Stimulated activated CD4-positive, alpha-beta T cell treated with anti-CD3 and anti-CD28 coated beads, Interleukin-1b, Interleukin-23, amount 100 ng/mL, for 1 hour (primary cell): Measurements from ENCODE around the gene CAND2.

Source experiments
- DNase-seq, 2 donors: peaks; one replicate each; pipeline ENCODE4 v3.0.0-alpha.2; 2020; ENCODE audit warnings: low read depth in 2 of 2

CAND2 gene

DNA sequence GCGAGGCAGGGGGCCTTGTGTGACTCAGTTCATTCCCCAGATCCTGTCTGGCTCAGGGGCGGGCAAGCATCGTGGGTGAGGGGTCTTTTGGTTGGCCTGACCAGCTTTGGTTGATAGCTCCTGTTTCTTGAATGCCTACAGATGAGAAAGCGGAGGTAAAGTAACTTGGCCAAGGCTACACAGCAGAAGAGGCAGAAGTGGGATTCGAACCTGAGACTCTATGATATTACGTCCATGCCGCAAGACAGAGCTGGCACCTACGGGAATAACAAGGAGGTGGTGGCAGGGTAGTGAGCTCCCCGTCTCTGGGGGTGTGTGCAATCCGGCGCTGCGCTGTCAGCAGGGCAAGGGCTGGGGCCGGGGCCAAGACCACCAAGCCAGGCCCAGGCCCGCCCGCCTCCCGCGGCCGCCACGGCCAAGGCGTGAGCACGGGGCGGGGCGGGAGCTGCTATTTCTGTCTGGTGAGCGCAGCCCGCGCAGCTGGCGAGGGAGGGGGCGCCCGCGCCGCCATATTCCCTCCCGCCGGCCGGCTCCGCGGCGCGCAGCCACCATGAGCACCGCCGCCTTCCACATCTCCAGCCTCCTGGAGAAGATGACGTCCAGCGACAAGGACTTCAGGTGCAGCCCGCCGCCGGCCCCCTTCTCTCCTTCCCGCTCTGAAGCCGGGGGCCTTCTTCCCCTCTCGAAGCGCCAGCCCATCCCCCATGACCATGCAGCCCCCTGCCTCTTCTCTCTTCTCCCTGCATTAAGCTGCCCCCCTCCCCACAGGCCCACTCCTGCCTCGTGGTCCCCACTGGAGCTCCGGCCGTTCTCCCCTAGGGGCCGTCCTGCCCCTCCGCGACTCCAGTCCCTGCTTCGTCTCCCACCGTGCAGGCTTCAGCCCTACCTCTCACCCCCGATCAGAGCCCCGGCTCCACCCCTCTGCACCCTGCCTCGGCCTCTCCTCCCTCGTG lies at the start of gene CAND2:
CAND2 (plus strand) TSS at position 510 of the 953 bp plus-strand sequence; CDS start at position 551, 41 bp downstream.
- DNase-seq: no peak

DNA sequence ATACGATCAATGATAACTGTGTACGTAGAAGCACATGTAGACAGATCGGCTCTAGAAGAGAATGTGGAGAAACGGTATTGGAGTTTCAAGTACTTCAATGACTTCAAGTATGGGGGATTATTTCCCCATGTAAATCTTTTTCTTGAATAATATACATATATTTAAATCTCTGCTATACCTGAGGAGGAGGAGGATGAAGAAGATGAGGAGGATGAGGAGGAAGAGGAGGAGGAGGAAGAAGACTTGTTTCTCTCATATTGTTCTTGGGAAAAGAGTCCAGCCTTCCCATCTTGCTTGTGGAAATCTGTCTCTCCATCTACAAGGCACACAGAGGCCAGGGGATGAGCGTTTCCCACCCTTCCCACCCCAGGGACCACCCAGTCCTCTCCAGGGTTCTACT lies 48.0 kb upstream of the CAND2 start:
- no peak for DNase-seq

DNA sequence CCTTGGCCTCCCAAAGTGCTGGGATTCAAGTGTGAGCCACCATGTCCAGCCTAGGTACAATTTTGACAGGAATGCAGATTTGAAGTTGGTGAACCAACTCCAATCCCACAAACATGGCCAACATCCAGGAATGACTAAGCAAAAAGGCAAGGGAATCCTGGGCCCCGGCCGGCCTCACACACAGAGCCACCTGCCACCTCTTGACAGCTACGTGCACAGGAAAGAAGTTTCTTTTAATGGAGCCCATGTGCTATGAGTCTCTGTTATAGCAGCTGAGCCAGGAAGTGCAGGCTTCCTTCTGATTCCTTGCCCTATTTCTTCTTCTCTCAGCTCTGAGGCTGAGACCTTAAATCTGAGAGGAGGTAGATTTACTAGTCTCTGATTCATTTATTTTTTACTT lies 46.3 kb upstream of the CAND2 start:
- no peak for DNase-seq

DNA sequence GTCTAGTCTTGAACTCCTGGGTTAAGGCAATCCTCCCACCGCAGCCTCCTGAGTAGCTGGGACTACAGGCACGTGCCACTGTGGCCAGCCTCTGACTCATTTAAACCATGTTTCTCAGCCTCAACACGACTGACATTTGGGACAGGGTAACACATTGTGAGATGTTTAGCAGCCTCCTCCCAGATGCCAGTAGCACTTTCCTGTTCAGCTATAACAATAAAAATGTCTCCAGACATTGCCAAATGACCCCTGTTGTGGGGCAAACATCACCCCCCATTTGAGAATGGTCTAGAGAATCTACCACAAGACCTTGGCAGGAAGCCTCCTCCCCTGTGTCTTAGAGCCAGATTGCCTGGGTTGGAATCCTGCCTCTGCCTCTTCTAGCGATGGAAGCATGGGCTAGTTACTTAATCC lies 45.8 kb upstream of the CAND2 start:
- no peak for DNase-seq

DNA sequence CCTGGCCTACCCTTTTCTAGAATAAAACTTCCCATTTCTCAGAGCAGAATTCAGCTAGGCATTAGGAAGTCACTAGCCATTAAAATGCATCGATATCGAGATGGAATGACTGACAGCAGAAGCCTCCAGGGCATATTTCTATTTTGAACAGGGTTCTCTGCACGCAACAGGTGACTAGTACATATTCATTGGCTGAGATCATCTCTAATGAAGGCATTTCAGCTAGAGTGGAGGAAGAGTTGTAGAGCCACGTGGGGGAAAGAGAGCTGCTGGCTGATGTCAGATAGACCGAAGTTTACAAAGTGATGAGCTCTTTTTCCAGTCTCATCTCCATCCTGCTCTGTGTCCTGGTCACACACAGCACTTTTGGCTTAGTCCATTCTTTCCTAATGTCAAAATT lies 44.9 kb upstream of the CAND2 start:
- DNase-seq: no peak

DNA sequence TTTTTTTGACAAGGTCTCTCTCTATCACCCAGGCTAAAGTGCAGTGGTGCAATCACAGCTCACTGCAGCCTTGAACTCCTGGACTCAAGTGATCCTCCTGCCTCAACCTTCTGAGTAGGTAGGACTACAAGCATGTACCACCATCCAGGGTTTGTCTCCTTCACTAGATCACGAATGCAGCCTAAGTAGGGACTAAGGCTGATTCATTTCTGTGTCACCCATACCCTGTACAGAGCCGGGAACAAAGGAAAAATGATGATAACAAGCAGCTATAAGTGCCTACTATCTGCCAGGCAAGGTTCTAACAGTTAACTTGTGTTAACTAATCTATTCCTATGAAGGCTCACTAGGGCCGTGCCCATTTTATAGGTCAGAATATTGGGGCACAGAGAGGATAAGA lies 44.4 kb upstream of the CAND2 start:
- no peak for DNase-seq

DNA sequence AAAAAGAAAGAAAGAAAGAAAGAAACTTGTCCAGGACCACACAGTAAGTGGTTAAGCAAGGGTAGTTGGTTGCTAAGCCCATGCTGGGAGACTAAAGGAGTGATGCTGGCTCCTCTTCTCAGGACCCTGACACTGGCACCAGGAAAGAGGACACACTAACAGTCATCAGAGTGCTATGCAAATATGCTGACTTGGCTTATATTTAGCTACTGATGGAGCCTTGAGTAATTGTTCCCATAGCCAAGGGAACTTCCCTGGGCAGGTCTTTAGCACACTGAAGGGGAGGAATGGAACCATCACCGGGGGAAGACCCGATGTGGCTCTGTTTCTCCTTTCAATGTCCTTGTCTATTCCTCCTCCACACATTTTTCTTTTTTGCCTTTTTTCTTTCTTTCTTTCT lies 43.7 kb upstream of the CAND2 start:
- DNase-seq: no peak

DNA sequence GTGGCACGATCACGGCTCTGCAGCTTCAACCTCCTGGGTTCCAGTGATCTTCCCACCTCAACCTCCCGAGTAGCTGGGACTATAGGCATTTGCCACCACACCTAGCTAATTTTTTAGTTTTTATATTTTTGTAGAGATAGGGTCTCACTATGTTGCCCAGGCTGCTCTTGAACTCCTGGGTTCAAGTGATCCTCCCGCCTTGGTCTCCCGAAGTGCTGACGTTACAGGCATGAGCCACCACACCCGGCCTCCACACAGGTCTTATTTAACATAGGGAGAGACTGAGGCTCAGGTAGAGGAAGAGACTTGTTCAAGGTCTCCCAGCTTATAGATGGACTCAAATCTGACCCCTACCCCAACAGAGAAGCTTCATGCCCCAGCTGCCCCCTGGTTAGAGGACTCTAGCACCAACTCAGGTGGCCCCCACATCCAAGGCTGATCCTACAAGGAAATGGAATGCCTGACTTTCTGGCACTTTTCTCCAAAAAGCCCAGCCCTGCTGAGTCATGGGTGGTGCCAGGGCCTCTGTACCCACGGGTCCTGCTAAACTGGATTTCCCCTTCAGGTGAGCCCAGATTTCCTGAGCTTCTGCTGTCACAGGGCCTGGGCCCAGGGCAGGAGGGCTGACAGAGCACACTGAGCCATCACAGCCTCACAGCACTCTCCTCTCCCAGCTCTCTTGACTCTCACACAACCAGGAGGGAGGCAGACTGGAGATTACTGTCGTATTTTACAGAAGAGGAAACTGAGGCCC lies 43.0 kb upstream of the CAND2 start:
- no peak for DNase-seq

DNA sequence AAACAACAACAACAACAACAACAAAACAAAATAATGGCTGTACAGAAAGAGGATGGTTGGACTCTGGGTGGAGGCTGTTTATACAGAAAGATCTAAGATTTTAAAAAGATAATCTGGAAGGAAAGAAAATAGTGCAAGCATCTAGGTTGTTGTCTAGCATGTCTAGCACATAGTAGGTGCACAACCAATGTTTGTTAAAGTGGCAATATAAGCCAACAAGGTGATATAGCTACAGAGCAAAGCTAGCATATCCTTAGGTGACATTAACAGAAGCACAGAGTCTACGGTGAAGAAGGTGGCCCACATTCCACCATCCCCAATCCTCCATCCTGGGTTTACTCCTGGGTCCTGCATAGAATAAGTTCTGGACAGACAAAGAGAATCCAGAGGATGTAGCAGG lies 42.2 kb upstream of the CAND2 start:
- no peak for DNase-seq

DNA sequence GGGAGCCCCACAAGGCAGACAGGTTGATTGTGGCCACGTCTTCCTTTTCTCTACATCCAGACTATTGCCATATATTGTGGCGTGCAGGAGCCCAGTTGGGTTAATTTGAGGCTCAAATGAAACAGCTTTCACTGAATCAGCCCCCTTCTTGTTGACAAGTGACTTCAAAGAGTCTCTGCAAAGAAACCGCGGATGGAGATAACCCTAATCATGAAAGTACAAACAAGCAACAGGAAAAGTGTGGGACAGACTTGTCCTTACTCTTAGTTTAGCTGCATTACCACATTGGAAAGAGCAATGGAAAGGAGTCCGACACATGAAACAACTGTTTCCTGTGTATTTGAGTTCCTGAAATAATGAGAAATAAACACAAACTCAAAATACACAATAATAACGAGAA lies 40.7 kb upstream of the CAND2 start:
- DNase-seq: no peak

DNA sequence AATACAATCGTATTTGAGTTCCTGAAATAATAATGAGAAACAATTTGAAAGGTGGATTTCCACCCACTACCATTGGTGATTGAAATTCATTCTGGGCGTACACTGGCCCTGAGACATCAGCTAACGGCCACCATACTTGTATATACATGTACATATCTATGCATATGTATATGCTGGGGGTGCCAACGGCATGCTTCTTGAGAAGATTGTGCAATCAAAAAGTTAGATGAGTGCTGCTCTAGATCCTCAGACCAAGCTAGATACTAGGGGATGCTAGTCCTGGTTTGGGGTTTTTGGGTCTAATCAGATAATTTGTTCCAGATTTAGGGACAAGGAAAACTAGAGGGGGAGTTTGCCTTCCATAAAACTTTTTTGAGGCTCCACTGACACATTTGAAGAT lies 40.3 kb upstream of the CAND2 start:
- DNase-seq: no peak

DNA sequence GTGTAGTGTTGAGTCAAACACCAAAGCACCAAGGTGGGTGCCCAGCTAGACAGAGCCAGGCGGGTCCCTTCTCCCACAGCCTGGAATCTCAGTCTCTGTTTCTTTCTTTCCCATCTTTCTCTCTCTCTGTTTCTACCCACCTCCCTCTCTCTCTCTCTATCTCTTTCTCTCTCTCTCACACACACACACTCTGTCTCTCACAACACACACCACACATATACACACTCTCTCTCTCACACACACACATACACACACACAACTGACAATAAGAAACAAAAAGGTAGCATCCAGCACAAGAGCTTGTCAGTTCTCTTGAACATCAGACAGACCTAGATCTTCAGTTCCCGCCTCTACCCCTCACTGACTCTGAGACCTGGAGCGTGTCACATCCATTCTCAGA lies 39.8 kb upstream of the CAND2 start:
- DNase-seq: no peak

DNA sequence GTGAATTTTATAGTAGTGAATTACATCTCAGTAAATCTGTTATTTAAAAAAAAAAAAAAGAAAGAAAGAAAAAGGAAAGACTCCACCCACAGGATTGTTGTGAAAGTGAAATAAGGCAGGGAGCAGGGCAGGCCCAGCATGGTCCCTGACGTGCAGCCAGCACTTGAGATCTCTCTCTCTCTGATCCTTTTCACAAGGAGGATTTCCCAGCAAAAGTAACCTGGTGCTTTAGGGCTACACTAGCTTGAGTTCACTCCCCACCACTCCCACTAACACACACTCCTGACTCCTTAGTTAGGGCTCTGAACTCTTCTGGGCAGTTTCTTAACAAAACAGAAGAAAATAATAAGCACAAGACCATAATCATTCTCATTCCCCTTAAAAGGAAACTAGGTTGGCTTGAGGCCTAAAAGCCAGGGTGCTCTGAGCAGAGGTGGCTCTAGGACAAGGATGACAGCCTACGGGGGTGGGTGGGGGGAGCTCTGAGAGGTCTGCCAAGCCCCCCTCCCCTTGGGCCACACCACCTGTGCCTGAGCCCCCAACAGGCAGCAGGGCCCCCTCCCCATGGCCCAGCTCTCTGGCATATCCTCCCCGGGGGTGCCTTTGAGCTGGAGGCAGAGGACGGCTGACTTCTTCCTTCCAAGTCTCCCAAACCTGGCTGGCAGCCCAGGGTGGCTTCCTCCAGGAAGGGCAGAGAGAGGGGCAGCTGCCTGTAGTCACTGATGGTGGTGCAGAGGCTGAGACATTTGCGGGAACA lies 38.3 kb upstream of the CAND2 start:
- no peak for DNase-seq

DNA sequence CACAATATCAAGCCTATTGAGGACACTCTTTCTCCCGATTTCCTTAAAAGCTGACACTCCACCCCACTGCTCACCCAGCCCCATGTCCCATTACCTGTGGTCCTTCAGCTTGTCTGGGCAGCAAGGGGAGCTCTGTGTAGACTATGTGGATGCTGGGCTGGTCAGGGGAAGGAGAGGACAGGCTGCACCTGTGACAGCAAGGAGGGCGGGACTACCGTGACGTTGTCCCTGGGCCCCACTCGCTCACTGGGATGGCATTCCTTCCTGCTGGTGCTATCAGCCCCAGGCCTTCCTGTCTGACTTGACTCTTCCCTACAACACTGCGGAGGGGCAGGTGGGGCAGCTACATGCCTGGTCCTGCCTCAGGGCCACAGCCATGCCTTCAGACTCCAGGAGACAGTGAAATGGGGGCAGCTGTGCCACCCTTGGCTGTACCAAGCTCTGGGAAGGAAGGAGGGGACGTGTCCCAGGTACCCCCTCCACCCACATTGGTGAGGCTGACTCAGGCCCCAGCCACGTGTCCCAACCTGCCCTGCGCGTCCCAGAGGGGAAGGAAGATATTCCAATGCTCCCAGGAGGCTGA lies 37.3 kb upstream of the CAND2 start, which contains the start of gene TMEM40:
TMEM40 (minus strand) TSS at position 163 of the 583 bp plus-strand sequence. CDS start 9,427 bp downstream, outside the sequence.
- no peak for DNase-seq

DNA sequence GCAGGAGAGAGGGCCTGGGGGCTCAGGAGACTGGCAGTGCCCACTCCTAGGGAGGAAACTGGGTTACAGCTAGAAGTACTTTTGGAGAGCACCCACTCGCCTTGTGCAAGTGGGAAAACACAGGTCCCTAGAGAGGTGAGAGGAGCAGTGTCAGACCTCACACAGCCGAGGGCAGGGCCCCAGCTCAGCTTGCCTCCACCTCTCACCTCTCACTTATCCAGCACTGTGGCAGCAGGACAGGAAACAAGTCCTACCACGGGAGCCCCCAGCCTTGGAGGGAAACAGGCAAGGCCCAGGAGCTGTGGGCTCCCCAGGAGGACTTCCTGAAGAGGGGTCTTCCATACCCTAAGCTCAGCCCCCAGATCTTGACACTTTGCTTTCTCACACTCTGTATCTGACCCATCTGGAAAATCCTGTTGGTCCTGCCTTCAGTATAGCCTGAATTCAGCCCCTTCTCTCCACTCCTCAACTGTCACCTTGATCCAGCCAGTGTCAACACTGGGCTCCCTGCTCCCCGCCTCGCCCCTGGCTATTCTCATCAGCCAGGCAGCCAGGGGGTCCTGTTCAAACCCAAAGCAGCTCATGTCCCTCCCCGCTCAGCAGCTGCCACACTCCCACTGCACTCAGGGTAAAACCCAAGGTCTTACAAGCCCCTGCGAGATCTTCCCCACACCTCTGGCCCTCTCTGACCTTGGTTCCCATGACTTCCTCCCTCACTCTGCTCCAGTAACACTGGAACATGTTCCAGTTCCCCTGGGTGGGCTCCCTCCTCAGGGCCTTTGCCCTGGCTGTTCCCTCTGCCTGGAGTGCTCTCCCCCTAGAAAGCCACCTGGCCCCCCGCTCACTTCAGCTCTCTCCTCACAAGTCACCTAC lies 36.6 kb upstream of the CAND2 start:
- no peak for DNase-seq

DNA sequence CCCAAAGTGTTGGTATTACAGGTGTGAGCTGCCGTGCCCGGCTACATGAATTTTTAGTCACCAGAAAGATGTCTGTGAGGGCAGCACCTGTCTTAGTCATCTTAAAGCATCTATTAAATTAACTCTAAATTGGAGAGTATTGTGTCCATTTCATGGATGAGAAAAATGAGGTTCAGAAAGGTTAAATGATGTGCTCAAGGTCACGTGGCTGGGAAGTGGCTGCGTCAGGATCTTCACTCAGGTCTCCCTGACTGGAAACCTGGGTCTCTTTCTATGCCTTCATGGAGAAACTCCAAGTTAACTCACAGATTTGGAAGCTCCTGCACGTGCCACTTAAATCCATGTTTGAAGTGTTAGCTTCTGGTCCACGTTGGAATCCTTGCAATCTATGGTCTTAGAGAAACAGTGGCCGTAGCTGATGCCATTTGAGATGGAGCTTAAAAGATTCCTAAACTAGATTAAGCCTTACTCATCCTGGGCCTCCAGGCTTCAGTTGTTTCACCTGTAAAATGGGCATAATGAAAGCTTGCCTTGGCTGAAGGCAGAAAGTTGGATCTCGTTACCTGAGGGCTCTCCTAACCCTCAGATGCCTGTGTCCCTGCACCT lies 32.2 kb upstream of the CAND2 start:
- no peak for DNase-seq

DNA sequence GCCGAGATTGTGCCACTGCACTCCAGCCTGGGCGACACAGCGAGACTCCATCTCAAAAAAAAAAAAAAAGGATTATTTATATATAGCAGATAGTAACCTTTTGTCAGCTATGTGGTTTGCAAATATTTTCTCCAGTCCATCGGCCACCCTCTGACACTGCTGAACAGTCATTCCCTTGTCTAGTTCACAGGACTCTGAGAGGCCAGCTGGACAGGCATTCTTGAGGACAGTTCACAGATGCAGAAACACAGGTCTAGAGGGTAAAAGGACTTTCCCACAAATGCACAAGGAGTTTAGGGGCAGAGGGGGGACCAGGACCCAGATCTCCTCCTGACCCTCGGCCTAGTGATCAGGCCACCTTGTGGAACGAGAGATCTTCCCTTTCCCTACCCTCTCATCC lies 29.9 kb upstream of the CAND2 start:
- DNase-seq: no peak

DNA sequence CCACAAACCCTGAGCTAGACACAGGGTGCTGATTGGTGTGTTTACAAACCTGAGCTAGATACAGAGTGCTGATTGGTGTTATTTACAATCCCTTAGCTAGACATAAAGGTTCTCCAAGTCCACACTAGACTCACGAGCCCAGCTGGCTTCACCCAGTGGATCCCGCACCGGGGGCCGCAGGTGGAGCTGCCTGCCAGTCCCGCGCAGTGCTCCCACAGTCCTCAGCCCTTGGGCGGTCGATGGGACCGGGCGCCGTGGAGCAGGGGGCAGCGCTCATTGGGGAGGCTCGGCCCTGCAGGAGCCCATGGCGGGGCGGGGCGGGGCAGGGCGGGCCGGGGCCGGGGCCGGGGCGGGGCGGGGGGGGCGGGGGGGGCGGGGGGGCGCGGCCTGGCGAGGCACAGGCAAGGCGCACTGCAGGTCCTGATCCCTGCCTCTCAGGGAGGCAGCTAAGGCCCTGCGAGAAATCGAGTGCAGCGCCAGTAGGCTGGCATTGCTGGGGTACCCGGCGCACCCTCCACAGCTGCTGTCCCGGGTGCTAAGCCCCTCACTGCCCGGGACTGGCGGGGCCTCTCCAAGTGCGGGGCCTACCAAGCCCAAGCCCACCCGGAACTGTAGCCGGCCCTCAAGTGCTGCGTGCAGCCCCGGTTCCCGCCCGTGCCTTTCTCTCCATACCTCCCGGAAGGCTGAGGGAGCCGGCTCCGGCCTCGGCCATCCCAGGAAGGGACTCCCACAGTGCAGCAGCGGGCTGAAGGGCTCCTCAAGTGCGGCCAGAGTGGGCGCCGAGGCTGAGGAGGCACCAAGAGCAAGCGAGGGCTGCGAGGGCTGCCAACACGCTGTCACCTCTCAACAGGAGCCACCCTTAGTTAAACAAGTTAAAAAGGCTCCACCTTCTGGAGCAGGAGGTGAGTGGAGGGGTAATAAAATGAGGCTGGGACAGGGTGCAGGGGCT lies 27.6 kb upstream of the CAND2 start:
- no peak for DNase-seq

DNA sequence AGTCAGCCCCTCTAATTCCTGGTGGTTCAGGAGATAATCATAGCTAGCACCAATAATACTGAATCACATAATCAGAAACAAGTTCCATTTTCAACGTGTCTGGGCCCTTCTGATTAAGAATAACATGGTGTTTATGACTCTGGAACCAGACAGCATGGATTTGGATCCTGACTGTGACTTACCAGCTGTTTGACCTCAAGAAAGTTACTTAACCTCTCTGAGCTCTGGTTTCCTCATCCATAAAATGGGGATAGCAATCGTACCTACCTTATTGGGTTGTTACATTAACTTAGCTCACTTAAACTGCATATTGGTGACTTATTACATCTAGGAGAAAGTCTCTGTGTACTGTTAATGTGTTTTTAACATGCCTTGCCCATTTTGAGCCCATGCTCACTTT lies 26.7 kb upstream of the CAND2 start:
- no peak for DNase-seq
